Esophagus muscularis mucosa (tissue), 4 donors: ENCODE data around the gene PNN. TPM values are rescaled to one million over a fixed set of nuclear protein-coding genes. Genes with fewer than 3 reads are reported as not detected.
"Not testable (repeated sequence)": the region's sequence is repeated elsewhere in the genome, so short reads cannot be mapped to it uniquely, and the experiment has no call there.

ENCODE experiments used
- DNase-seq: peaks from one replicate; pipeline ENCODE4 v3.0.0-alpha.2; 2017; ENCODE audit errors: extremely low spot score
- H3K27ac ChIP-seq, 4 donors: fragments of 200-600 bp; sonication (generic); replicated peaks in 1 of 4; 1 replicate in 3 of 4; 2 replicates in 1 of 4; pipeline ENCODE4 v1.5.1; 2016 to 2019; ENCODE audit warnings: mild to moderate bottlenecking in 1 of 4
- H3K27me3 ChIP-seq, 4 donors: fragments of 200-600 bp; sonication (generic); one replicate each; pipeline versions ENCODE4 v1.5.1 to v1.6.0; 2016 to 2019
- H3K36me3 ChIP-seq, 4 donors: fragments of 200-600 bp; sonication (generic); one replicate each; pipeline ENCODE4 v1.5.1; 2016 to 2019
- H3K4me1 ChIP-seq, 4 donors: fragments of 200-600 bp; sonication (generic); one replicate each; pipeline ENCODE4 v1.5.1; 2016 to 2019
- H3K4me3 ChIP-seq, 4 donors: fragments of 200-600 bp; sonication (generic); 1 replicate in 2 of 4; 2 replicates in 2 of 4; pipeline ENCODE4 v1.5.1; 2016 to 2019; ENCODE audit warnings: mild to moderate bottlenecking in 4 of 4, moderate library complexity in 1 of 4
- H3K9me3 ChIP-seq, 4 donors: fragments of 200-600 bp; sonication (generic); 1 replicate in 3 of 4; 2 replicates in 1 of 4; pipeline ENCODE4 v1.5.1; 2016 to 2019
- CTCF ChIP-seq, 3 experiments: fragments of 200-600 bp in 2 of 3; fragments of 450-650 bp in 1 of 3; sonication (generic) in 2 of 3; IDR thresholded peaks; one replicate each; pipeline ENCODE4 v1.5.1; 2017 to 2019; ENCODE audit warnings: antibody characterized with exemption in 3 of 3, mild to moderate bottlenecking in 2 of 3, moderate library complexity in 1 of 3
- EP300 ChIP-seq: sonication (generic); formaldehyde crosslinking; IDR thresholded peaks from one replicate; pipeline ENCODE4 v1.6.1; 2017; ENCODE audit warnings: antibody characterized with exemption
- POLR2A ChIP-seq: fragments of 450-650 bp; IDR thresholded peaks from one replicate; pipeline ENCODE4 v1.6.1; 2017; ENCODE audit warnings: antibody characterized with exemption, moderate library complexity, mild to moderate bottlenecking, low read depth
- POLR2AphosphoS5 ChIP-seq, 2 donors: sonication (generic); formaldehyde crosslinking; IDR thresholded peaks; one replicate each; pipeline ENCODE4 v1.6.1; 2017; ENCODE audit warnings: antibody characterized with exemption in 2 of 2
- WGBS: methylation state at CpG from one replicate; pipeline ENCODE4 v1.1.5; 2018; 5-methylcytosine and 5-hydroxymethylcytosine counted together
- intact Hi-C: fragments of 100-400 bp; cut with DNase I; formaldehyde crosslinking; loops from one replicate; pipeline ENCODE4 v1.15.1; 2023
- total RNA-seq, 4 donors: library from RNA; depleted of rRNA; stranded (reverse); fragments of >200 nt; gene quantifications; one replicate each; pipeline versions ENCODE4 v1.1.0 to v1.2.1, GENCODE V29; 2016

Gene PNN
- total RNA-seq, 4 donors from 2014 or later = 21.0 to 32.8 (median 21.6) TPM

GRCh38 chr14:39218171-39218769 is 43.2 kb downstream of the PNN start:
- DNase-seq = no peak
- peaks cover 0 to 6% (median 5%) of the 10 kb centered on the region in 4 donors for H3K4me1 ChIP-seq
- H3K27ac ChIP-seq = no peak overlapping the region
- H3K27me3 ChIP-seq = no peaks in the 10 kb centered on the region
- 42% methylated on average over 5 of the region's 5 CpGs for WGBS
- TF ChIP-seq POLR2A = no peak
- TF ChIP-seq POLR2AphosphoS5 (IDR thresholded peaks at IDR 0.05) = no peak
- no peak for TF ChIP-seq CTCF (IDR thresholded peaks at IDR 0.05)
- TF ChIP-seq EP300 = no peak
- intact Hi-C loops = no loop called here
- no peaks in the 10 kb centered on the region for H3K9me3 ChIP-seq
- no peaks in the 10 kb centered on the region for H3K36me3 ChIP-seq
- H3K4me3 ChIP-seq = no peak overlapping the region

GRCh38 chr14:39219075-39219499 is 44.0 kb downstream of the PNN start:
- TF ChIP-seq CTCF (IDR thresholded peaks at IDR 0.05) (no peak), POLR2AphosphoS5 (IDR thresholded peaks at IDR 0.05) (no peak), POLR2A (no peak), EP300 (no peak)
- no peak for DNase-seq
- H3K27me3 ChIP-seq = no peaks in the 10 kb centered on the region
- H3K4me3 ChIP-seq = no peak overlapping the region
- 76% methylated on average over 3 of the region's 3 CpGs for WGBS
- intact Hi-C loops = no loop called here
- H3K4me1 ChIP-seq = peaks cover 0 to 6% (median 5%) of the 10 kb centered on the region in 4 donors
- H3K9me3 ChIP-seq = no peaks in the 10 kb centered on the region
- H3K27ac ChIP-seq = no peak overlapping the region
- H3K36me3 ChIP-seq = no peaks in the 10 kb centered on the region

- H3K4me1 ChIP-seq, H3K4me3 ChIP-seq, H3K27me3 ChIP-seq, H3K36me3 ChIP-seq, intact Hi-C loops, DNase-seq, H3K9me3 ChIP-seq, H3K27ac ChIP-seq: not testable (repeated sequence)
- WGBS = 100% methylated on average over 1 of the region's 1 CpG
Observed at GRCh38 chr14:39220473-39220872, 45.4 kb downstream of the PNN start.

- TF ChIP-seq POLR2A (no peak), CTCF (IDR thresholded peaks at IDR 0.05) (no peak), EP300 (no peak), POLR2AphosphoS5 (IDR thresholded peaks at IDR 0.05) (no peak)
- Histone ChIP-seq H3K9me3 (no peaks in the 10 kb centered on the region), H3K27me3 (no peaks in the 10 kb centered on the region), H3K4me1 (no peaks in the 10 kb centered on the region), H3K4me3 (no peak overlapping the region), H3K27ac (no peak overlapping the region), H3K36me3 (no peaks in the 10 kb centered on the region)
- intact Hi-C loops = no loop called here
- 94% methylated on average over 3 of the region's 3 CpGs for WGBS
- no peak for DNase-seq
Observed at GRCh38 chr14:39228044-39228443, 53.0 kb downstream of the PNN start.

GRCh38 chr14:39228509-39229221 is 53.6 kb downstream of the PNN start:
- DNase-seq = no peak
- TF ChIP-seq POLR2A (no peak), CTCF (IDR thresholded peaks at IDR 0.05) (no peak), EP300 (no peak), POLR2AphosphoS5 (IDR thresholded peaks at IDR 0.05) (no peak)
- H3K4me3 ChIP-seq = no peak overlapping the region
- no peak overlapping the region for H3K27ac ChIP-seq
- no peaks in the 10 kb centered on the region for H3K36me3 ChIP-seq
- 80% methylated on average over 11 of the region's 11 CpGs for WGBS
- intact Hi-C loops = no loop called here
- H3K9me3 ChIP-seq = no peaks in the 10 kb centered on the region
- no peaks in the 10 kb centered on the region for H3K27me3 ChIP-seq
- H3K4me1 ChIP-seq = no peaks in the 10 kb centered on the region
